Natural killer cell treated with Interleukin-12 subunit alpha and Interleukin-12 subunit beta and Interleukin-15 and Interleukin-18, amount 100 ng/mL, for 72 hours (primary cell): ENCODE measurements around the gene KCNK6. TPM values are rescaled to one million over a fixed set of nuclear protein-coding genes. Genes with fewer than 3 reads are reported as not detected.
"Not testable (repeated sequence)": the region's sequence is repeated elsewhere in the genome, so short reads cannot be mapped to it uniquely, and the experiment has no call there.

Source experiments
- ATAC-seq, 2 donors: fragments of 150-1000 bp; cut with Tn5 transposase in 1 of 2; sonication (Bioruptor Pico), chemical (Tn5 transposase) in 1 of 2; 2 replicates each; pipeline ENCODE4 v1.10.0; 2021
- DNase-seq: peaks from one replicate; pipeline ENCODE4 v3.0.0; 2022; ENCODE audit warnings: low spot score
- H3K27ac Mint-ChIP-seq, 2 donors: 1 replicate in 1 of 2; 2 replicates in 1 of 2; pipeline ENCODE4 v1.8.0; 2022; ENCODE audit warnings: mixed read lengths in 2 of 2, mild to moderate bottlenecking in 1 of 2, moderate library complexity in 1 of 2
- H3K27me3 Mint-ChIP-seq, 2 donors: 1 replicate in 1 of 2; 2 replicates in 1 of 2; pipeline ENCODE4 v1.8.0; 2022; ENCODE audit warnings: mixed read lengths in 2 of 2
- H3K36me3 Mint-ChIP-seq: one replicate; pipeline ENCODE4 v1.8.0; 2022; ENCODE audit warnings: mixed read lengths
- H3K4me1 Mint-ChIP-seq, 2 donors: 1 replicate in 1 of 2; 2 replicates in 1 of 2; pipeline ENCODE4 v1.8.0; 2022; ENCODE audit warnings: low read depth in 2 of 2, mixed read lengths in 2 of 2, mild to moderate bottlenecking in 1 of 2
- H3K4me3 Mint-ChIP-seq: one replicate; pipeline ENCODE4 v1.8.0; 2022; ENCODE audit warnings: mixed read lengths
- H3K9me3 Mint-ChIP-seq: 2 replicates; pipeline ENCODE4 v1.8.0; 2022; ENCODE audit warnings: mixed read lengths
- total RNA-seq, 2 donors: library from RNA; stranded (reverse); gene quantifications; one replicate each; pipeline ENCODE4 v1.2.3, GENCODE V29; 2022

KCNK6 gene
- total RNA-seq, 2 donors from 2014 or later = 3.7 to 7.7 TPM

GRCh38 chr19:38321646-38322196, 2.1 kb downstream of the KCNK6 start:
- Mint-ChIP-seq H3K4me1 (peaks cover 22 to 33% of the 10 kb centered on the region in 2 donors), H3K27ac (peak overlapping the region in 1 of 2 donors; percentile 55), H3K27me3 (peaks cover 0 to 2% of the 10 kb centered on the region in 2 donors), H3K36me3 (no peaks in the 10 kb centered on the region), H3K9me3 (no peaks in the 10 kb centered on the region), H3K4me3 (no peak overlapping the region)
- ATAC-seq (no peak), DNase-seq (no peak)

- H3K4me3 Mint-ChIP-seq = no peak overlapping the region
- DNase-seq = peak; percentile 29
- peaks cover 0 to 2% of the 10 kb centered on the region in 2 donors for H3K27me3 Mint-ChIP-seq
- no peak for ATAC-seq
- no peaks in the 10 kb centered on the region for H3K9me3 Mint-ChIP-seq
- H3K27ac Mint-ChIP-seq = no peak overlapping the region
- H3K4me1 Mint-ChIP-seq = peaks cover 12 to 23% of the 10 kb centered on the region in 2 donors
- H3K36me3 Mint-ChIP-seq = peaks cover 7% of the 10 kb centered on the region
These were observed 3.6 kb downstream of the KCNK6 start for GRCh38 chr19:38323291-38323690.

GRCh38 chr19:38324431-38324830, 4.8 kb downstream of the KCNK6 start:
- Mint-ChIP-seq H3K4me3 (no peak overlapping the region), H3K4me1 (peaks cover 6 to 19% of the 10 kb centered on the region in 2 donors)

GRCh38 chr19:38326591-38326990, 6.9 kb downstream of the KCNK6 start:
- no peak for DNase-seq
- ATAC-seq = no peak
- H3K4me3 Mint-ChIP-seq = no peak overlapping the region
- H3K27me3 Mint-ChIP-seq = peaks cover 0 to 2% of the 10 kb centered on the region in 2 donors
- H3K4me1 Mint-ChIP-seq = peaks cover 1 to 7% of the 10 kb centered on the region in 2 donors
- peaks cover 11% of the 10 kb centered on the region for H3K36me3 Mint-ChIP-seq
- no peaks in the 10 kb centered on the region for H3K9me3 Mint-ChIP-seq
- H3K27ac Mint-ChIP-seq = no peak overlapping the region

More at GRCh38 chr19:38324431-38324830, 4.8 kb downstream of the KCNK6 start:
- Mint-ChIP-seq H3K27me3 (peaks cover 0 to under 1% of the 10 kb centered on the region in 2 donors), H3K9me3 (no peaks in the 10 kb centered on the region), H3K27ac (no peak overlapping the region), H3K36me3 (peaks cover 11% of the 10 kb centered on the region)
- ATAC-seq = no peak
- DNase-seq = no peak

GRCh38 chr19:38329651-38330050, 10.0 kb downstream of the KCNK6 start:
- Mint-ChIP-seq H3K27me3 (peaks cover 0 to 2% of the 10 kb centered on the region in 2 donors), H3K36me3 (peaks cover 11% of the 10 kb centered on the region), H3K9me3 (no peaks in the 10 kb centered on the region), H3K27ac (no peak overlapping the region), H3K4me3 (no peak overlapping the region), H3K4me1 (no peaks in the 10 kb centered on the region)
- DNase-seq (peak; percentile 53), ATAC-seq (peak in 1 of 2 donors; percentile 24)

- H3K4me3 Mint-ChIP-seq = no peak overlapping the region
These were observed 12.1 kb downstream of the KCNK6 start for GRCh38 chr19:38331728-38332127.

GRCh38 chr19:38333245-38333644, 13.6 kb downstream of the KCNK6 start:
- H3K27ac Mint-ChIP-seq = no peak overlapping the region
- ATAC-seq (no peak), DNase-seq (no peak)
- H3K27me3 Mint-ChIP-seq = peaks cover 0 to 2% of the 10 kb centered on the region in 2 donors
- no peak overlapping the region for H3K4me3 Mint-ChIP-seq
- peaks cover 4% of the 10 kb centered on the region for H3K36me3 Mint-ChIP-seq
- peaks cover 13 to 17% of the 10 kb centered on the region in 2 donors for H3K4me1 Mint-ChIP-seq
- H3K9me3 Mint-ChIP-seq = no peaks in the 10 kb centered on the region

More at GRCh38 chr19:38331728-38332127, 12.1 kb downstream of the KCNK6 start:
- H3K4me1 Mint-ChIP-seq = peaks cover 7 to 10% of the 10 kb centered on the region in 2 donors
- no peak overlapping the region for H3K27ac Mint-ChIP-seq
- peaks cover 11% of the 10 kb centered on the region for H3K36me3 Mint-ChIP-seq
- peaks cover 0 to 2% of the 10 kb centered on the region in 2 donors for H3K27me3 Mint-ChIP-seq
- DNase-seq = no peak
- ATAC-seq = no peak
- H3K9me3 Mint-ChIP-seq = no peaks in the 10 kb centered on the region

GRCh38 chr19:38335949-38336637, 16.4 kb downstream of the KCNK6 start:
- Mint-ChIP-seq H3K4me1 (peaks cover 16 to 22% of the 10 kb centered on the region in 2 donors), H3K9me3 (no peaks in the 10 kb centered on the region), H3K27me3 (no peaks in the 10 kb centered on the region), H3K27ac (peak overlapping the region; percentile 96 to 98), H3K36me3 (no peaks in the 10 kb centered on the region), H3K4me3 (peak overlapping the region; percentile 100)
- peak; percentile 84 to 89 for ATAC-seq
- DNase-seq = peak; percentile 98

GRCh38 chr19:38336638-38337359, 17.2 kb downstream of the KCNK6 start:
- DNase-seq (peak; percentile 96), ATAC-seq (peak; percentile 85 to 86)
- Mint-ChIP-seq H3K27me3 (no peaks in the 10 kb centered on the region), H3K27ac (peak overlapping the region; percentile 96 to 98), H3K4me1 (peaks cover 16 to 23% of the 10 kb centered on the region in 2 donors), H3K36me3 (no peaks in the 10 kb centered on the region), H3K9me3 (no peaks in the 10 kb centered on the region), H3K4me3 (peak overlapping the region; percentile 100)

GRCh38 chr19:38337360-38337653, 17.7 kb downstream of the KCNK6 start:
- ATAC-seq (no peak), DNase-seq (peak; percentile 37)
- Mint-ChIP-seq H3K4me3 (peak overlapping the region; percentile 100), H3K4me1 (peaks cover 16 to 23% of the 10 kb centered on the region in 2 donors), H3K27me3 (no peaks in the 10 kb centered on the region), H3K36me3 (no peaks in the 10 kb centered on the region), H3K9me3 (no peaks in the 10 kb centered on the region), H3K27ac (peak overlapping the region; percentile 96 to 98)

- ATAC-seq, H3K9me3 Mint-ChIP-seq, DNase-seq, H3K4me3 Mint-ChIP-seq, H3K27me3 Mint-ChIP-seq, H3K36me3 Mint-ChIP-seq, H3K27ac Mint-ChIP-seq: not testable (repeated sequence)
- peaks cover 19 to 23% of the 10 kb centered on the region in 2 donors for H3K4me1 Mint-ChIP-seq
These were observed 19.4 kb downstream of the KCNK6 start for GRCh38 chr19:38339011-38339410.

- Mint-ChIP-seq H3K9me3 (no peaks in the 10 kb centered on the region), H3K4me1 (peaks cover 19 to 20% of the 10 kb centered on the region in 2 donors), H3K27ac (no peak overlapping the region), H3K36me3 (no peaks in the 10 kb centered on the region), H3K4me3 (no peak overlapping the region), H3K27me3 (no peaks in the 10 kb centered on the region)
- no peak for DNase-seq
- ATAC-seq = no peak
These were observed 21.3 kb downstream of the KCNK6 start for GRCh38 chr19:38340927-38341326.

- Mint-ChIP-seq H3K4me3 (no peak overlapping the region), H3K36me3 (no peaks in the 10 kb centered on the region), H3K27ac (no peak overlapping the region), H3K9me3 (no peaks in the 10 kb centered on the region), H3K27me3 (no peaks in the 10 kb centered on the region), H3K4me1 (peaks cover 0 to 3% of the 10 kb centered on the region in 2 donors)
- no peak for ATAC-seq
- DNase-seq = peak; percentile 2
These were observed 27.2 kb downstream of the KCNK6 start for GRCh38 chr19:38346837-38347236.

- H3K9me3 Mint-ChIP-seq = no peaks in the 10 kb centered on the region
- no peak for DNase-seq
- no peak for ATAC-seq
- H3K27me3 Mint-ChIP-seq = peaks cover under 1% of the 10 kb centered on the region in 2 donors
- no peaks in the 10 kb centered on the region for H3K4me1 Mint-ChIP-seq
- no peak overlapping the region for H3K4me3 Mint-ChIP-seq
- no peaks in the 10 kb centered on the region for H3K36me3 Mint-ChIP-seq
- H3K27ac Mint-ChIP-seq = no peak overlapping the region
These were observed 31.2 kb downstream of the KCNK6 start for GRCh38 chr19:38350883-38351282.
